ENCODE measurements around the gene SLC13A3.

Gene SLC13A3

DNA sequence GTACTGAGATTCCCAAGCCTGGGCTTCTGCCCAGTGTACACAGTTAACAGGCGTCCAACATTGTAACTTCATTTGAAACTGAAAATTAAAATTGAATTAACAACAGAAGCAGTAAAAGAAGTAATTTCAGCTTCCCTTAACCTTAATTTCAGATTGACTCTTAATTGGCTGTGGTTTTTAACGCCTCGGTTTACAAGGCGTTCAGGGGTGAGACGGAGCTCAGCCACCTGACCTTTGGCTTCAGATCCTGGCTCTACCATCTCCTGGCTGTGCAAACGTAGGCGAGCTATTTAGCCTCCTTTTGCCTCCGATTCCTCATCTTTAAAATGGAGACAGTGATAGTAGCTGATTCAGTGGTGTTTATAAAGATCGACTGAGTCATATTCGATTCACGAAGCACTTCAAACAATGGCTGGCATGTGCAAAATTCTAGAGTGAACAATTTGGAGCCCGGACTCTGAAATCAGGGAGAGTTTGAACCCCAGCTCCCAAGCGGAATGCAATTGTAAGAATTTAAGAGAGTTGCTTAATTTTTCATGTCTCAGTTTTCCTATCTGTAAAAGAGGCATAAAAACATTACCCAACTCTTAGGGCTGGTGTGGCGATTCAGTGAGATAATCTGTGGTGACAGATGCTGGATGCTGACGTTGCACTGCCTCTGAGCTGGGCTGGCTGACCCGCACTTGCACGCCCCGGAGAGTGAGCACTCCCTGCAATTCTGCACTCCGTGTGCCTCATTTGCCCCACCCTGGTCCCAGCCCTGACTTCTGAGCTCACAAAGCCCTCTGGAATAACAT, 77.3 kb downstream of the SLC13A3 start:
- DNase-seq, result no peak

DNA sequence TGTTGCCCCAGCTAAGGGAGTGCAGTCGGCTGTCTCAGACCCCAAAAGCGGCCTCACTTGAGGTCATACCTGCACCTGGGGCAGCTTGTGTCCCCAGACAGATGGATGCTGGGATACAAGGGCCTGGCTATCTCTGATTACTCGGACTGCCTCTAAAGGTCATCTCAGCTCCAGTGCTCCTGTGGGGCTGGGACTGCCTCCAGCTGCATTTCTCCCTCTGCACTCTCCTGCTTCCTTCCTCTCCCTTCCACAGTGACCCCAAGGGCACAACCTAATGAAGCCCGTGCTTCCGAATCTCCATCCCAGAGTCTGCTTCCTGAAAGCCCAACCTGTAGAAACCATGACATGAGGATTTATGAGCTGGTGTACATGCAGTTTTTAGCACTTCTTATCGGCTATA, 78.0 kb downstream of the SLC13A3 start:
- DNase-seq, result no peak

- no peak for DNase-seq
Measured at GRCh38 chr20:46572790-46573189, 78.5 kb downstream of the SLC13A3 start.

GRCh38 chr20:46572153-46572552, 79.1 kb downstream of the SLC13A3 start:
- no peak for DNase-seq

DNA sequence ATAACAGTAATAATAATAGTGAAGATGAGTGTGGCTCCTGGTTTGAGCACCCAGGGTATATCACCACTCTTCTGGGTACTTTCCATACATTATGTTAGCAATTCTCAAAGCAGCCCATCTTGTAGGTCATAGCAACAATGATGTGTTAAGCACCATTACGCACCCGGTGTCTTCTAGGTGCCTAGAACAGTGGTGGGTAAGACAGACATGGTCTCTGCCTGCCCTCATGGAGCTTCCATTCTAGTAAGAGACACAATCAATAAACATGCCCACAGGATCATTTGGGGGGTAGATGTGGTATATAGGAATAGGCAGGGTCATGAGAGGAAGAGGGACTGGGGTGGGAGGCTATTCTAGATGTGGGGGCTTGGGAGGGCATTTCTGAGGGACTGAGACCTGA, 79.8 kb downstream of the SLC13A3 start:
- no peak for DNase-seq

DNA sequence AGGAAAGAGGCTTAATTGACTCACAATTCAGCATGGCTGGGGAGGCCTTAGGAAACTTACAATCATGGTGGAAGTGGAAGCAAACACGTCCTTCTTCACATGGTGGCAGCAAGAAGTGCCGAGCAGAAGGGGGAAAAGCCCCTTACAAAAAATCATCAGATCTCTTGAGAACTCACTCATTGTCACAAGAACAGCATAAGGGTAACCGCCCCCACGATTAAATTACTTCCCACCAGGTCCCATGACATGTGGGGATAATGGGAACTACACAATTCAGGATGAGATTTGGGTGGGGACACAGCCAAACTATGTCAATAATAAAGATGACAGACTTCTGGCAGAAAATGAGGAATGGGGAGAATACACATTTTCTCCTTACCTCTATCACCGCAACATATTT, 80.3 kb downstream of the SLC13A3 start:
- DNase-seq, result no peak

DNA sequence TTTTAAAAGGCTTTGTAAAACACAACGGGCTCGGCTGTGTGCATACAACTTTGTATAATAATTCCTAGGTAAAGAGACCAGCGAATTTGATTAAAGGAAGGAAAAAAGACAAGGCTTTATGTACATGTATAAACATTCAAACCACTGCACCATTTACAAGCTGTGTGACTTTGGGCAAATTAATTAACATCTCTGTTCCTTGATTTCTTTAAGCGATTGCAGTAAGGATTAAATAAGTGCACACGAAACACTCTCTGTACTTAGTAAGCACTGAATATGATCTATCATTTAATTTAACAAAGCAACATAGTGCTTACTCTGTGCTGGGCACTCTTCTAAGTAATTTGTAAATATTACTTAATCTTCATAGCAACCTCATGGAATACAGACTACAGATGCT, 81.3 kb downstream of the SLC13A3 start:
- DNase-seq, result no peak

GRCh38 chr20:46568570-46569129, 82.6 kb downstream of the SLC13A3 start:
- no peak for DNase-seq

DNA sequence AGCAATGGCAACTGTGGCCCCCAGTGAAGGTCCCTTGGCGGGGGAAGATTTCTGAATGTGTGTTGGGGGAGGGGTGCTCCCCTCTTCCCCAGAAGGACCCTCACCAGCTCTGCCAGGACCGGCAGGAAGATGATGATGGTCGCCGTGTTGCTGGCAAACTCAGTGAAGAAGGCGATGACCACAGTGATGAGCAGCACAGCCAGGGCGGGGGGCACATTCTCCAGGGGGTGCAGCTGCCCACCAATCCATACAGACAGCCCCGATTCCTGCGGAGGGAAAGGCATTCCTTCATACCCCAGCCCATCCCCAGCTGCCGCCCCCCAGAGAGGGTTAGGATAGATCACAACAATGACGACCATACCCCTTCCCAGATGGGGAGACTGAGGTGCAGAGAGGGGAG, 85.1 kb downstream of the SLC13A3 start:
- no peak for DNase-seq

DNA sequence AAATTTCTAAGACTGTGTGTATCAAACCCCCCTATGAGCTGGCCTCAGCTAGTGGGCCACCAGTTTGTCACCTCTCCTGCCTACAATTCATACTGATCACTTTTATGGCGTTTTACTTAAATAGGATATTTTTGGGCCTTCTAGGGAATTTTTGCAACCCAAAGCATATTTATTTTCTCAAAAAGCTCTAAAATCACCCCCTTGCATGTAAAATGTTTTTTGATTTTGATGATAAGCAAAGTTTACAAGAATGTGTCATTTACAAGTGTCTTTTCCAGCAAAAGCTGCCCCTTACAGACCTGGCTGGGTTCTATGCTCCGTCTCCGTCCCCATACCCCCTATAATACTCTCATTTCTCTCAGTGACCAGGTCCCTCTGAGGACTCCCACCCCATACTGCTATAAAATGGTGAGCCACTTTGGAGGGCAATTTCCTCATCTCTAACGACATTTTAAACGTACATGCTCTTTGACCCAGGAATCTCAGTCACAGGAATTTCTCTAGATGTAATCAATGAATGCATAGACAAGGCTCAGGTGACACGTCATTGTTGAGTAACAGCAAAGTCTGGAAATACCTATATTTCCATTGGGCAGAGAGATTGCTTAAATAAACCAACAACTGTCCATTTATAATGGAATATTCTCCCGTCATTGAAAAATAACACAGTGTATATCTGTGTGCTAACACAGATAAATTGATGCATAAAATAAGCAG, 86.9 kb downstream of the SLC13A3 start:
- no peak for DNase-seq

- DNase-seq, result no peak
Measured at GRCh38 chr20:46563860-46564221, 87.4 kb downstream of the SLC13A3 start.

GRCh38 chr20:46563170-46563859, 87.9 kb downstream of the SLC13A3 start:
- DNase-seq, result no peak

GRCh38 chr20:46562373-46563169, 88.7 kb downstream of the SLC13A3 start:
- peak; percentile 70 for DNase-seq

GRCh38 chr20:46562009-46562372, 89.3 kb downstream of the SLC13A3 start:
- DNase-seq, result no peak

- DNase-seq, result no peak
Measured at GRCh38 chr20:46559685-46560440, 91.4 kb downstream of the SLC13A3 start.

GRCh38 chr20:46559001-46559400, 92.3 kb downstream of the SLC13A3 start:
- no peak for DNase-seq

- peak; percentile 73 for DNase-seq
Measured at GRCh38 chr20:46558511-46558959, 92.7 kb downstream of the SLC13A3 start.

GRCh38 chr20:46557231-46557956, 93.9 kb downstream of the SLC13A3 start:
- DNase-seq, result no peak

DNA sequence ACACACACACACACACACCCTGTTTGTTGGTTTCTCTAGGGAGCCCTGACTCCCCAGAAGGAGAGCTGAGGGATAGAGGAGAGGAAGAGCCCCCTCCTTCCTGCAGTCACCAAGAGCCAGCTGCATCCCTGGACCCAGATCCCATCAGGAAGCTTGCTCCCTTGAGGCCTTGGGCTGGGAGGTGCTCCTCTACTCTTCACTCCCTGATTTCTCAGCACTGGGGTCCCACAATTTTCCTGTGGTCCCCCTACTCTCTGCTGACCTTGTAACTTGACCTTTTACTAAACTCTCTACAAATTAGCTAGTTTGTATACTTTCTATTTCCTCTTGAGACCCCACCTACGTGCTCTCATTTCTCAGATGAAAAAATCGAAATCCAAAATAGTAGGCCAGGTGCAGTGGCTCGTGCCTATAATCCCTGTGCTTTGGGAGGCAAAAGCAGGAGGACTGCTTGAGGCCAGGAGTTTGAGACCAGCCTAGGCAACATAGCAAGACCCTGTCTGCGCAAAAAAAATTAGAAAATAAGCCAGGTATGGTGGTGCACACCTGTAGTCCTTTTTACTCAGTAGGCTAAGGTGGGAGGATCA, 95.8 kb downstream of the SLC13A3 start:
- DNase-seq, result no peak

DNA sequence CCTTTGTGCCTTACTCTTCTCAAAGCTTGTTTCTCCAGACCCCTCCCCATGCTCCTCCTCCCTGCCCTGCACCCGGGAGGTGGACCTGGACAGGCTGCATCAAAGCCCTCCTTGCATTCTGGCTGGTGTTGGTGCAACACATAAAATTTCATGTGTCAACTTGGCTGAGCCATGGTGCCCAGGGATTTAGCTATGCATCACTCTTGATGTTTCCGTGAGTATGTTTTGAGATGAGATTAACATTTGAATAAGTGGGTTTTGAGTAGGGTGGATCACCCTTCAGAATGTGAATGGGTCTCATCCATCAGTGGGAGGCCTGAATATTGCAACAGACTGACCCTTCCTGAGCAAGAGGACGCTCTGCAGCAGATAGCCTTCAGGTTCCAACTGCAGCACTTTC, 96.4 kb downstream of the SLC13A3 start:
- DNase-seq, result no peak

- no peak for DNase-seq
Measured at GRCh38 chr20:46553926-46554325, 97.3 kb downstream of the SLC13A3 start.
